Neural progenitor cell (in vitro differentiated cells): Measurements from ENCODE around the gene SUGCT. TPM values are rescaled to one million over a fixed set of nuclear protein-coding genes. Genes with fewer than 3 reads are reported as not detected.

ENCODE experiments used
- DNase-seq: peaks from one replicate; pipeline ENCODE4 v3.0.0-alpha.2; 2016; ENCODE audit warnings: low spot score
- H2AFZ ChIP-seq: fragments of 200-600 bp; sonication (generic); replicated peaks from 2 replicates; pipeline ENCODE4 v1.6.1; 2016; ENCODE audit warnings: antibody characterized with exemption
- H3F3A ChIP-seq: fragments of 200-600 bp; sonication (generic); 2 replicates; pipeline ENCODE4 v1.6.1; 2016; ENCODE audit warnings: antibody characterized with exemption, low read depth
- H3K27ac ChIP-seq: fragments of 200-600 bp; sonication (generic); 2 replicates; pipeline ENCODE4 v1.5.1; 2016; ENCODE audit warnings: mild to moderate bottlenecking
- H3K27me3 ChIP-seq: fragments of 200-600 bp; sonication (generic); 2 replicates; pipeline ENCODE4 v1.6.1; 2016; ENCODE audit warnings: mild to moderate bottlenecking, moderate library complexity
- H3K36me3 ChIP-seq: fragments of 200-600 bp; sonication (generic); 2 replicates; pipeline ENCODE4 v1.5.1; 2016
- H3K4me1 ChIP-seq: fragments of 200-600 bp; sonication (generic); 2 replicates; pipeline ENCODE4 v1.6.1; 2016; ENCODE audit warnings: mixed run types
- H3K4me2 ChIP-seq: fragments of 200-600 bp; sonication (generic); 2 replicates; pipeline ENCODE4 v1.6.1; 2016
- H3K4me3 ChIP-seq: fragments of 200-600 bp; sonication (generic); 2 replicates; pipeline ENCODE4 v1.5.1; 2016
- H3K79me2 ChIP-seq: fragments of 200-600 bp; sonication (generic); 2 replicates; pipeline ENCODE4 v1.6.1; 2016; ENCODE audit warnings: low read depth
- H3K9ac ChIP-seq: fragments of 200-600 bp; sonication (generic); 2 replicates; pipeline ENCODE4 v1.6.1; 2016
- H3K9me3 ChIP-seq: fragments of 200-600 bp; sonication (generic); 2 replicates; pipeline ENCODE4 v1.5.1; 2016; ENCODE audit warnings: low read depth
- H4K20me1 ChIP-seq: fragments of 200-600 bp; sonication (generic); 2 replicates; pipeline ENCODE4 v1.6.1; 2016; ENCODE audit warnings: low read depth
- H3K27ac Mint-ChIP-seq: 3 replicates; pipeline ENCODE4 v1.8.0; 2021; ENCODE audit warnings: mixed read lengths
- H3K27me3 Mint-ChIP-seq: 2 replicates; pipeline ENCODE4 v1.8.0; 2022; ENCODE audit warnings: low read depth, mild to moderate bottlenecking, inconsistent platforms, moderate library complexity, mixed read lengths; ENCODE audit not compliant: insufficient read depth
- H3K36me3 Mint-ChIP-seq: 3 replicates; pipeline ENCODE4 v1.8.0; 2021; ENCODE audit warnings: mixed read lengths
- H3K4me1 Mint-ChIP-seq: 3 replicates; pipeline ENCODE4 v1.8.0; 2021; ENCODE audit warnings: mixed read lengths
- H3K4me3 Mint-ChIP-seq: 3 replicates; pipeline ENCODE4 v1.8.0; 2021; ENCODE audit warnings: mild to moderate bottlenecking, moderate library complexity, mixed read lengths
- H3K9me3 Mint-ChIP-seq: 3 replicates; pipeline ENCODE4 v1.8.0; 2020; ENCODE audit warnings: mixed read lengths
- EZH2 ChIP-seq: fragments of 200-600 bp; sonication (generic); IDR thresholded peaks from 2 replicates; pipeline ENCODE4 v1.6.1; 2017; ENCODE audit warnings: antibody characterized with exemption, mild to moderate bottlenecking, moderate library complexity
- EZH2phosphoT487 ChIP-seq: fragments of 200-600 bp; sonication (generic); IDR thresholded peaks from 2 replicates; pipeline ENCODE4 v1.6.1; 2017; ENCODE audit warnings: antibody characterized with exemption
- total RNA-seq: library from RNA; depleted of rRNA; stranded (reverse); fragments of >200 nt; gene quantifications from 2 replicates; pipeline ENCODE4 v1.2.3, GENCODE V29; 2015; ENCODE audit warnings: low replicate concordance
- TF ChIP-seq, protein P1 (sequence below): fragments of 200-600 bp; sonication (generic); IDR thresholded peaks from 2 replicates; pipeline ENCODE4 v1.5.1; 2017; ENCODE audit warnings: antibody characterized with exemption, mild to moderate bottlenecking

The SUGCT gene
- total RNA-seq, 1 donor from 2014 or later: 10.1 TPM

DNA sequence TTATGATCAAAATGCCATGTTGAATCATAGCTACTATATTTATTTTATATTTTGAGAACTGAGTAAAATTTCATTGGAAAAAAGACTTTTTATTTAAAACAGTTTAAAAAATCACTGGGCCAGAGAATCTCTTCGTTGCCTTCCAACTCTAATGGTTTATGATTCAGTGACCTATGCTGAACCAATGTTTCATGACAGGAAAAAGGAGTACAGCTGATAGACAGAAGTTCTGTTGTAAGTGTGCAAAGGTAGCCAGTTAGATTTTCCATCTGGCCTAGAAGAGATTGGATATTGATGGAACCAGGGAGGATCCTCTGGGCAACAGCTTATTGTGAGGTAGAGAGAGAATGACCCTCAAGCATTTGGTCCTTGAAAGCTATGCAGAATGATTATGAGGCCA lies 745.8 kb downstream of the SUGCT start:
- Mint-ChIP-seq H3K36me3 (no peaks in the 10 kb centered on the region), H3K9me3 (no peaks in the 10 kb centered on the region)
- TF ChIP-seq EZH2phosphoT487 (no peak), EZH2 (no peak)
- TF ChIP-seq, protein P1, sequence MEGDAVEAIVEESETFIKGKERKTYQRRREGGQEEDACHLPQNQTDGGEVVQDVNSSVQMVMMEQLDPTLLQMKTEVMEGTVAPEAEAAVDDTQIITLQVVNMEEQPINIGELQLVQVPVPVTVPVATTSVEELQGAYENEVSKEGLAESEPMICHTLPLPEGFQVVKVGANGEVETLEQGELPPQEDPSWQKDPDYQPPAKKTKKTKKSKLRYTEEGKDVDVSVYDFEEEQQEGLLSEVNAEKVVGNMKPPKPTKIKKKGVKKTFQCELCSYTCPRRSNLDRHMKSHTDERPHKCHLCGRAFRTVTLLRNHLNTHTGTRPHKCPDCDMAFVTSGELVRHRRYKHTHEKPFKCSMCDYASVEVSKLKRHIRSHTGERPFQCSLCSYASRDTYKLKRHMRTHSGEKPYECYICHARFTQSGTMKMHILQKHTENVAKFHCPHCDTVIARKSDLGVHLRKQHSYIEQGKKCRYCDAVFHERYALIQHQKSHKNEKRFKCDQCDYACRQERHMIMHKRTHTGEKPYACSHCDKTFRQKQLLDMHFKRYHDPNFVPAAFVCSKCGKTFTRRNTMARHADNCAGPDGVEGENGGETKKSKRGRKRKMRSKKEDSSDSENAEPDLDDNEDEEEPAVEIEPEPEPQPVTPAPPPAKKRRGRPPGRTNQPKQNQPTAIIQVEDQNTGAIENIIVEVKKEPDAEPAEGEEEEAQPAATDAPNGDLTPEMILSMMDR: no peak

DNA sequence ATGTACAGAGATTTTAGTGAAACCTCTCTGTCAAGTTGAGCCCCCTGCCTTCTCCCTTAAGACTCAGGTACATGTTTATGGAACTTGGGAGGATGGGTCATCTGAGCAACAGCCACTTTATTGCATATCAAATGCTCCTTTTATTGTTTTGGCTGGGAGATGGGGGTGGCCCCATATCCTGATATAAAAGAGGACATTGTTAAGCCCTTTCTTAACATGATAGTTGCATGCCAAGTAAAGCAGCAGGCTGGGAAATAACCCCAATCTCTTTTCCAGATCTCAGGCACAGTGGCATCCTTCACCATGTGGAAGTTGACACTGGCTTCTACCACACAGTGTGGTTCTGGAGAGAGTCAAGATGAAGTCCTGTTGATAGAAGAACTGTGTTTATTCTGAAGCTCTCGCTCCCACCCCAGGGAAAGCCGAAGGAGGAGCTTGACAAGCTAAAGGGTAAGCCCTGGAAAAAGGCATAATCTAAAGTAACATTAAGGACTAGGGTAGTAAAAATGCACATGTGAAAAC lies 746.7 kb downstream of the SUGCT start:
- Histone ChIP-seq H3K27me3 (no peaks in the 10 kb centered on the region), H3K9me3 (no peaks in the 10 kb centered on the region), H4K20me1 (no peaks in the 10 kb centered on the region), H3K79me2 (no peaks in the 10 kb centered on the region), H3K27ac (no peak overlapping the region), H2AFZ (no peak overlapping the region), H3K4me3 (no peak overlapping the region), H3F3A (no peaks in the 10 kb centered on the region), H3K4me1 (no peaks in the 10 kb centered on the region), H3K9ac (no peak overlapping the region), H3K4me2 (no peak overlapping the region), H3K36me3 (no peaks in the 10 kb centered on the region)
- no peak for TF ChIP-seq EZH2phosphoT487
- no peak for TF ChIP-seq EZH2
- TF ChIP-seq, protein P1: no peak
- H3K4me1 Mint-ChIP-seq: peaks cover 5% of the 10 kb centered on the region
- no peaks in the 10 kb centered on the region for H3K9me3 Mint-ChIP-seq
- DNase-seq: no peak
- no peak overlapping the region for H3K27ac Mint-ChIP-seq
- H3K36me3 Mint-ChIP-seq: no peaks in the 10 kb centered on the region
- H3K4me3 Mint-ChIP-seq: no peak overlapping the region
- no peaks in the 10 kb centered on the region for H3K27me3 Mint-ChIP-seq

More for the DNA sequence above, 745.8 kb downstream of the SUGCT start:
- Histone ChIP-seq H3K27me3 (no peaks in the 10 kb centered on the region), H3K4me2 (no peak overlapping the region), H3K79me2 (no peaks in the 10 kb centered on the region), H3K4me3 (no peak overlapping the region), H2AFZ (no peak overlapping the region), H3K9me3 (no peaks in the 10 kb centered on the region), H4K20me1 (no peaks in the 10 kb centered on the region), H3K4me1 (no peaks in the 10 kb centered on the region), H3K27ac (no peak overlapping the region), H3F3A (no peaks in the 10 kb centered on the region), H3K9ac (no peak overlapping the region), H3K36me3 (no peaks in the 10 kb centered on the region)
- Mint-ChIP-seq H3K4me1 (peaks cover 5% of the 10 kb centered on the region), H3K27ac (no peak overlapping the region), H3K4me3 (no peak overlapping the region), H3K27me3 (no peaks in the 10 kb centered on the region)
- no peak for DNase-seq

DNA sequence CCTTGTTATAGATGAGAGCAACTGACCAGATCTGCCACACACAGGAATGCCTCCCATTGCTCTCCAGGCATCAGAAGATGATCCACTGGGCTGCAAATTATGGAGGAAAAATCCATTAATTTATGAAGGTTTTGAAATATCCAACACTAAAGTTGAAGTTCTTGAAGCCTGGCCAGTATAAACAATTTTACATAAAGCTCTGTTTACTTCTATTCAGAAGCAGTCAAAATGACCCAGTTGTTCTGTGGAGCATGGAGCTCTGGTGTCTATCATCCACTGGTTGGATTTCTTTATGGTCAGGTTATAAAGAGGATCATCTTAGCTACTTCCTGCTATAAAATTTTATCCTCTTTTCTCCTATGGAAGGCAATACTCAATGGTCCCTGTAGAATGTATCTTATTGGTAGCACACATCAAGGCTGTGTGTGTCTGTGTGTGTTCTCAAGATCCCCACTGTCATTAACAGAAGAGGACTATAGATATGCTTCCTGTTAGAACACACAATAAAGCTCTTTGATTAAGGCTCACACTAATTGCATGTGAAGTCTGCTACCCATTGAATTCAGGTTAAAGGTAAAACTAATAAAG lies 747.4 kb downstream of the SUGCT start:
- Mint-ChIP-seq H3K4me3 (no peak overlapping the region), H3K4me1 (no peaks in the 10 kb centered on the region), H3K27ac (no peak overlapping the region), H3K9me3 (no peaks in the 10 kb centered on the region), H3K27me3 (no peaks in the 10 kb centered on the region), H3K36me3 (no peaks in the 10 kb centered on the region)
- H3K4me2 ChIP-seq: no peak overlapping the region
- H3F3A ChIP-seq: no peaks in the 10 kb centered on the region
- H3K36me3 ChIP-seq: no peaks in the 10 kb centered on the region
- H3K4me1 ChIP-seq: no peaks in the 10 kb centered on the region
- TF ChIP-seq, protein P1: no peak
- TF ChIP-seq EZH2 (no peak), EZH2phosphoT487 (no peak)
- no peaks in the 10 kb centered on the region for H3K9me3 ChIP-seq
- no peak overlapping the region for H2AFZ ChIP-seq
- no peak overlapping the region for H3K4me3 ChIP-seq
- H3K27me3 ChIP-seq: no peaks in the 10 kb centered on the region
- no peak for DNase-seq
- H3K27ac ChIP-seq: no peak overlapping the region
- no peak overlapping the region for H3K9ac ChIP-seq
- no peaks in the 10 kb centered on the region for H3K79me2 ChIP-seq
- no peaks in the 10 kb centered on the region for H4K20me1 ChIP-seq
